ENCODE data around the gene SEC14L1.

DNA sequence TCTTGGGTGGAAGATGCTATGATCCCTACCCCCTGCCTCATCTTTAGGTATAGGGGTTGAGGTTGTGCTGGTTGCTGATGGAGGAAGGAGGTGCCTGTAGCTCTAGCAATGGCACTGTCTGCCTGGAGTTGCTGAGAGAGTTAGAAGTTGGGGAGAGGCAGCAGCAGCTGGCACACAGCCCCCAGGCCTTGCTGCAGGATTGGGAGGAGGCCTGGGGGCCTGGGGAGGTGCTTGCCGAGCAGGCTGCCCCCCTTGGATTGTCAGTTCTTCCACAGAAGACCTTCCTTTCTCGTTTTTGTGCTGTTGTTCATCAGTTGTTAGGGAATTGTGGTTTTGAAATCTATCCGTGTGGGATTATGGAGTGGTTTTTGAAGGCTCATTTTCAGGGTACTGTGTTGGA is 52.9 kb downstream of the SEC14L1 start:
- TF ChIP-seq, protein P1, sequence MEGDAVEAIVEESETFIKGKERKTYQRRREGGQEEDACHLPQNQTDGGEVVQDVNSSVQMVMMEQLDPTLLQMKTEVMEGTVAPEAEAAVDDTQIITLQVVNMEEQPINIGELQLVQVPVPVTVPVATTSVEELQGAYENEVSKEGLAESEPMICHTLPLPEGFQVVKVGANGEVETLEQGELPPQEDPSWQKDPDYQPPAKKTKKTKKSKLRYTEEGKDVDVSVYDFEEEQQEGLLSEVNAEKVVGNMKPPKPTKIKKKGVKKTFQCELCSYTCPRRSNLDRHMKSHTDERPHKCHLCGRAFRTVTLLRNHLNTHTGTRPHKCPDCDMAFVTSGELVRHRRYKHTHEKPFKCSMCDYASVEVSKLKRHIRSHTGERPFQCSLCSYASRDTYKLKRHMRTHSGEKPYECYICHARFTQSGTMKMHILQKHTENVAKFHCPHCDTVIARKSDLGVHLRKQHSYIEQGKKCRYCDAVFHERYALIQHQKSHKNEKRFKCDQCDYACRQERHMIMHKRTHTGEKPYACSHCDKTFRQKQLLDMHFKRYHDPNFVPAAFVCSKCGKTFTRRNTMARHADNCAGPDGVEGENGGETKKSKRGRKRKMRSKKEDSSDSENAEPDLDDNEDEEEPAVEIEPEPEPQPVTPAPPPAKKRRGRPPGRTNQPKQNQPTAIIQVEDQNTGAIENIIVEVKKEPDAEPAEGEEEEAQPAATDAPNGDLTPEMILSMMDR (conservative IDR thresholded peaks at IDR 0.05; ENCODE audit: low read depth, low read length), result no peak
- no peak for TF ChIP-seq EZH2 (IDR thresholded peaks at IDR 0.05; ENCODE audit: borderline replicate concordance, low read depth, low read length, poor library complexity, severe bottlenecking)

Data from A673 (cell line).